H9 (cell line): ENCODE measurements around the gene VSTM2L. TPM values are rescaled to one million over a fixed set of nuclear protein-coding genes. Genes with fewer than 3 reads are reported as not detected.

ENCODE experiments used
- DNase-seq: peaks from one replicate; pipeline ENCODE4 v3.0.0-alpha.2; 2017
- H2AFZ ChIP-seq: one replicate; pipeline ENCODE4 v1.6.1; 2013; ENCODE audit warnings: mild to moderate bottlenecking, low read length, control low read depth, moderate library complexity
- H2AK5ac ChIP-seq: 2 replicates; pipeline ENCODE4 v1.6.1; 2013; ENCODE audit warnings: low read length, control low read depth, mixed read lengths; ENCODE audit not compliant: insufficient read length
- H2BK120ac ChIP-seq: one replicate; pipeline ENCODE4 v1.6.1; 2013; ENCODE audit warnings: low read depth, mild to moderate bottlenecking, low read length, control low read depth, inconsistent platforms; ENCODE audit not compliant: poor library complexity, severe bottlenecking
- H2BK12ac ChIP-seq: 2 replicates; pipeline ENCODE4 v1.6.1; 2013; ENCODE audit warnings: low read length, control low read depth, mixed read lengths, low read depth; ENCODE audit not compliant: insufficient read length
- H2BK15ac ChIP-seq: 2 replicates; pipeline ENCODE4 v1.6.1; 2013; ENCODE audit warnings: low read depth, low read length, control low read depth
- H2BK20ac ChIP-seq: one replicate; pipeline ENCODE4 v1.6.1; 2013; ENCODE audit warnings: low read depth, mild to moderate bottlenecking, low read length, control low read depth, inconsistent platforms; ENCODE audit not compliant: poor library complexity, severe bottlenecking
- H2BK5ac ChIP-seq: 2 replicates; pipeline ENCODE4 v1.6.1; 2013; ENCODE audit warnings: low read length, control low read depth, mixed read lengths; ENCODE audit not compliant: insufficient read length
- H3K14ac ChIP-seq: 2 replicates; pipeline ENCODE4 v1.6.1; 2013; ENCODE audit warnings: low read length, control low read depth; ENCODE audit not compliant: insufficient read depth
- H3K18ac ChIP-seq: 2 replicates; pipeline ENCODE4 v1.6.1; 2013; ENCODE audit warnings: low read depth, mild to moderate bottlenecking, mixed read lengths, low read length, control low read depth; ENCODE audit not compliant: insufficient read length
- H3K23ac ChIP-seq: 2 replicates; pipeline ENCODE4 v1.6.1; 2013; ENCODE audit warnings: low read length, control low read depth, mixed read lengths, low read depth; ENCODE audit not compliant: insufficient read length
- H3K23me2 ChIP-seq: 2 replicates; pipeline ENCODE4 v1.6.1; 2013; ENCODE audit warnings: low read depth, mild to moderate bottlenecking, mixed read lengths, low read length, control low read depth; ENCODE audit not compliant: insufficient read length, poor library complexity, severe bottlenecking
- H3K27ac ChIP-seq: 2 replicates; pipeline ENCODE4 v1.5.1; 2013; ENCODE audit warnings: low read length, control low read depth, mixed read lengths, low read depth; ENCODE audit not compliant: insufficient read length
- H3K27me3 ChIP-seq: 2 replicates; pipeline ENCODE4 v1.6.1; 2013; ENCODE audit warnings: low read length, control low read depth, inconsistent platforms; ENCODE audit not compliant: insufficient read depth
- H3K4ac ChIP-seq: 2 replicates; pipeline ENCODE4 v1.6.1; 2013; ENCODE audit warnings: low read depth, mild to moderate bottlenecking, control low read depth, inconsistent platforms, low read length, moderate library complexity
- H3K4me1 ChIP-seq: 2 replicates; pipeline ENCODE4 v1.6.1; 2013; ENCODE audit warnings: low read length, control low read depth, inconsistent platforms; ENCODE audit not compliant: insufficient read depth
- H3K4me2 ChIP-seq: 2 replicates; pipeline ENCODE4 v1.6.1; 2013; ENCODE audit warnings: low read length, control low read depth, mixed read lengths; ENCODE audit not compliant: insufficient read length, insufficient read depth
- H3K56ac ChIP-seq: 2 replicates; pipeline ENCODE4 v1.6.1; 2013; ENCODE audit warnings: low read depth, mild to moderate bottlenecking, mixed read lengths, low read length, control low read depth; ENCODE audit not compliant: insufficient read length
- H3K79me1 ChIP-seq: 2 replicates; pipeline ENCODE4 v1.6.1; 2013; ENCODE audit warnings: low read depth, mild to moderate bottlenecking, moderate library complexity, low read length, control low read depth, inconsistent platforms; ENCODE audit not compliant: insufficient read depth, poor library complexity, severe bottlenecking
- H3K79me2 ChIP-seq: 2 replicates; pipeline ENCODE4 v1.6.1; 2013; ENCODE audit warnings: low read length, control low read depth, inconsistent platforms; ENCODE audit not compliant: insufficient read depth
- H3K9ac ChIP-seq: 2 replicates; pipeline ENCODE4 v1.6.1; 2013; ENCODE audit warnings: low read length, control low read depth, mixed read lengths; ENCODE audit not compliant: insufficient read length; ENCODE audit errors: extremely low read depth
- H3K9me3 ChIP-seq: one replicate; pipeline ENCODE4 v1.6.1; 2013; ENCODE audit warnings: low read depth, low read length, inconsistent platforms; ENCODE audit not compliant: control insufficient read depth
- H3T11ph ChIP-seq: one replicate; pipeline ENCODE4 v1.6.1; 2013; ENCODE audit warnings: mild to moderate bottlenecking, low read length, control low read depth, inconsistent platforms
- H4K20me1 ChIP-seq: one replicate; pipeline ENCODE4 v1.6.1; 2013; ENCODE audit not compliant: control insufficient read depth, insufficient read length, insufficient read depth
- H4K5ac ChIP-seq: 2 replicates; pipeline ENCODE4 v1.6.1; 2013; ENCODE audit warnings: low read depth, mild to moderate bottlenecking, mixed read lengths, low read length, control low read depth; ENCODE audit not compliant: insufficient read length
- H4K8ac ChIP-seq: replicated peaks from 2 replicates; pipeline ENCODE4 v1.6.1; 2013; ENCODE audit warnings: low read length, control low read depth, mixed read lengths, low read depth; ENCODE audit not compliant: insufficient read length
- H4K91ac ChIP-seq: 2 replicates; pipeline ENCODE4 v1.6.1; 2013; ENCODE audit warnings: low read depth, mild to moderate bottlenecking, moderate library complexity, mixed read lengths, low read length, control low read depth; ENCODE audit not compliant: insufficient read length
- H3K27ac Mint-ChIP-seq, 3 experiments: 2 replicates in 2 of 3; 3 replicates in 1 of 3; pipeline ENCODE4 v1.8.0; 2020 to 2021; ENCODE audit warnings: mixed read lengths in 3 of 3, mild to moderate bottlenecking in 1 of 3, moderate library complexity in 1 of 3
- H3K27me3 Mint-ChIP-seq: 2 replicates; pipeline ENCODE4 v1.8.0; 2021; ENCODE audit warnings: low read depth, mild to moderate bottlenecking, moderate library complexity, mixed read lengths
- H3K36me3 Mint-ChIP-seq, 3 experiments: 2 replicates in 2 of 3; 3 replicates in 1 of 3; pipeline ENCODE4 v1.8.0; 2020 to 2021; ENCODE audit warnings: low read depth in 3 of 3, mixed read lengths in 3 of 3; ENCODE audit not compliant: insufficient read depth in 1 of 3
- H3K4me1 Mint-ChIP-seq, 2 experiments: 2 replicates each; pipeline ENCODE4 v1.8.0; 2020; ENCODE audit warnings: mixed read lengths in 2 of 2
- H3K4me3 Mint-ChIP-seq, 2 experiments: 2 replicates in 1 of 2; 3 replicates in 1 of 2; pipeline ENCODE4 v1.8.0; 2020 to 2021; ENCODE audit warnings: mild to moderate bottlenecking in 2 of 2, mixed read lengths in 2 of 2, moderate library complexity in 1 of 2
- H3K9me3 Mint-ChIP-seq, 2 experiments: 2 replicates in 1 of 2; 3 replicates in 1 of 2; pipeline ENCODE4 v1.8.0; 2020; ENCODE audit warnings: mild to moderate bottlenecking in 2 of 2, mixed read lengths in 2 of 2, moderate library complexity in 1 of 2
- CTCF ChIP-seq: fragments of 200-600 bp; sonication (generic); conservative IDR thresholded peaks from 3 replicates; pipeline ENCODE4 v1.8.0; 2021; ENCODE audit warnings: antibody characterized with exemption, mild to moderate bottlenecking
- WGBS: extraction: QIAGEN DNeasy Blood & Tissue Kit; methylation state at CpG from one replicate; pipeline ENCODE4 v1.1.7; 2013; ENCODE audit warnings: missing lambda C conversion rate, low lambda C conversion rate, mixed read lengths; ENCODE audit not compliant: insufficient read length; ENCODE audit errors: extremely low coverage; 5-methylcytosine and 5-hydroxymethylcytosine counted together
- total RNA-seq: library from RNA; stranded (reverse); gene quantifications from 2 replicates; pipeline ENCODE4 v1.2.1, GENCODE V29; 2021

VSTM2L gene
- total RNA-seq, 1 experiment from 2014 or later, result 2.1 TPM

- H2AK5ac ChIP-seq, result no peak overlapping the region
- H3K4me2 ChIP-seq, result no peak overlapping the region
- Mint-ChIP-seq H3K4me1 (peaks cover 6 to 14% of the 10 kb centered on the region in 2 experiments), H3K4me3 (no peak overlapping the region), H3K27me3 (no peaks in the 10 kb centered on the region), H3K36me3 (no peaks in the 10 kb centered on the region; a peak in 1 of 7 replicates), H3K9me3 (no peaks in the 10 kb centered on the region), H3K27ac (peak overlapping the region in 1 of 3 experiments; percentile 57; a peak in 1 of 7 replicates)
- H3K23me2 ChIP-seq, result peaks cover 2% of the 10 kb centered on the region
- no peak overlapping the region for H3K9ac ChIP-seq
- no peaks in the 10 kb centered on the region for H3K4me1 ChIP-seq
- no peak overlapping the region for H3T11ph ChIP-seq
- no peak overlapping the region for H2BK120ac ChIP-seq
- H3K27me3 ChIP-seq, result no peaks in the 10 kb centered on the region
- DNase-seq, result no peak
- WGBS, result no CpG with 5 or more reads among the region's 8 CpGs
- no peak overlapping the region for H2BK5ac ChIP-seq
- no peaks in the 10 kb centered on the region for H3K79me1 ChIP-seq
- H3K14ac ChIP-seq, result no peak overlapping the region
- H4K8ac ChIP-seq, result no peak overlapping the region
- H2BK12ac ChIP-seq, result no peak overlapping the region
- H2BK20ac ChIP-seq, result no peak overlapping the region
- no peak overlapping the region for H3K56ac ChIP-seq
- TF ChIP-seq CTCF, result no peak
- no peak overlapping the region for H3K27ac ChIP-seq
- H3K79me2 ChIP-seq, result no peaks in the 10 kb centered on the region
- no peak overlapping the region for H2BK15ac ChIP-seq
- no peak overlapping the region for H3K23ac ChIP-seq
- H4K91ac ChIP-seq, result no peak overlapping the region
- no peaks in the 10 kb centered on the region for H4K20me1 ChIP-seq
- H4K5ac ChIP-seq, result no peak overlapping the region
- H3K4ac ChIP-seq, result no peak overlapping the region
- no peak overlapping the region for H2AFZ ChIP-seq
- H3K9me3 ChIP-seq, result no peaks in the 10 kb centered on the region
- no peak overlapping the region for H3K18ac ChIP-seq
Observed at GRCh38 chr20:37885042-37885441, 17.9 kb upstream of the VSTM2L start.
